Activated CD4-positive, CD25-positive, alpha-beta regulatory T cell treated with anti-CD3 and anti-CD28 coated beads, Interleukin-2, amount 50 U/mL, for 24 hours (primary cell): Measurements from ENCODE around the gene TEX2.
"Not testable (repeated sequence)": the region's sequence is repeated elsewhere in the genome, so short reads cannot be mapped to it uniquely, and the experiment has no call there.

ENCODE experiments used
- ATAC-seq, 2 donors: fragments of 150-1000 bp; cut with Tn5 transposase; one replicate each; pipeline ENCODE4 v1.10.0; 2021; ENCODE audit warnings: mild to moderate bottlenecking in 1 of 2, moderate library complexity in 1 of 2

The TEX2 gene

GRCh38 chr17:64212122-64212521 is 50.9 kb downstream of the TEX2 start:
- no peak for ATAC-seq

DNA sequence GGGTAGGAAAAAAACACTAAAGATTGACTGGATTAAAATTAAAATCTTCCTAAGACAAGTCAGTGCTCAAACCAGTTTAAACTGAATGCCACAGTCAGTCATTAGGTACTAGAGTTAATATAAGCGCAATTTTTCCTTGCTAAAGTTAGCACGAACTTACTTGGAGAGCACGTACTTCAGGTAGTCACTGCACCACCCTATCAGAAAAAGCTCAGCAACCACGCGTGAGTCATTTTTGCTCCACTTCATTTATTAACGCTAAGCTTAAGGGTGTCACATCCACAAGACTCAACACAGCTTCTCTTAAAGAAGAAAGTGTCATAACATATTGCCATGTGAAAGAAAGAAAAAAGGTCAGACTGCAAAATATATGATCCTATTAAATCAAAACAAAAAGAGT is 53.1 kb downstream of the TEX2 start:
- no peak for ATAC-seq

- no peak for ATAC-seq
These were observed 53.6 kb downstream of the TEX2 start for GRCh38 chr17:64209356-64209941.

DNA sequence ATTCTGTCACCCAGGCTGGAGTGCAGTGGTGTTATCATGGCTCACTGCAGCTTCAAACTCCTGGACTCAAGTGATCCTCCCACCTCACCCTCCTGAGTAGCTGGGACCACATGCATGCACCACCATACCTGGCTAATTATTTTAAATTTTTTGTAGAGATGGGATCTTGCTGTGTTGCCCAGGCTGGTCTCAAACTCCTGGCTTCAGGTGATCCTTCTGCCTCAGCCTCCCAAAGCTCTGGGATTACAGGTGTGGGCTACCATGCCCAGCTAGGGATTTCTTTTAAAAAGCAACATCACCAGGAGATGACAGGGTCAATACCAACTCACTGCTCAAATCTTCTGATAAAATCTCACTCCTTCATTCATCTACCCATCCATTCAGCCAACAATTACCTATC is 54.4 kb downstream of the TEX2 start:
- not testable (repeated sequence) for ATAC-seq

DNA sequence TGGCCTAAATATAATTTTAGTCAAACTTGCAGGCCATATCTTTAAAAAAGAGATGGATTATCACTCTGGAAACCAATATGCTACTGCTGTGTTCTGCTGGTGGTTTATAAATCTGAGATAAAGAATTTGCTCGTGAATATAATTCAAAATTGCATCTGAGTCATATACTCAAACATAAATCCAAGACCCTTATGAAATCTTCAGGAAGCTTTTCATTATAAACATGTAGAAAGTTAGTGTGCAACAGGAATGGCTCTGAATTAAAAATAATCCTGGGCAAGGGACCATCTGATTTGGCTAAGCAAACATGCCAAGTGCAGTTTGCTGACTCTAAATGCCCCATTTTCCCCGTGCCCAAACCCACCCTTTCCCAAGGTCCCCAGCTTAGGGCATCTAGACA is 57.3 kb downstream of the TEX2 start:
- no peak for ATAC-seq

DNA sequence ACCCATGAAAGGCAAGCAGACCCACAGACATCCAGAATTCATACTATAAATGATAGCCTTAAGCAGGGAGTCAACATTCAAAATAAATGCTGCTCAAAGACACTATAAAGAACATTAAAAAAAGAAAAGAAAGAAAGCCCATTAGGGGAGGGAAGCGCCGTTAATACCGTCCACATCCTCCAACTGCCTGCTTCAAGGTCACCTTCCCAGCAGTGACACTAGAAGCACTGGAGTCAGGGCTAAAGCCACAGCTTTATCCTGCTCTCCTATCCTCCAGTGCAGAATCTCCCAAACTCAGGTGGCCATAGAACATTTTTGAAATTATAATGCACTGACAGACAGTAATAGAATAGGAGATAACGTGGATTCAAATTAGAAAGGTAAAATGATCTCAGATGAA is 59.4 kb downstream of the TEX2 start:
- no peak for ATAC-seq

GRCh38 chr17:64202683-64203344 is 60.2 kb downstream of the TEX2 start:
- peak in 1 of 2 donors; percentile 20 for ATAC-seq

DNA sequence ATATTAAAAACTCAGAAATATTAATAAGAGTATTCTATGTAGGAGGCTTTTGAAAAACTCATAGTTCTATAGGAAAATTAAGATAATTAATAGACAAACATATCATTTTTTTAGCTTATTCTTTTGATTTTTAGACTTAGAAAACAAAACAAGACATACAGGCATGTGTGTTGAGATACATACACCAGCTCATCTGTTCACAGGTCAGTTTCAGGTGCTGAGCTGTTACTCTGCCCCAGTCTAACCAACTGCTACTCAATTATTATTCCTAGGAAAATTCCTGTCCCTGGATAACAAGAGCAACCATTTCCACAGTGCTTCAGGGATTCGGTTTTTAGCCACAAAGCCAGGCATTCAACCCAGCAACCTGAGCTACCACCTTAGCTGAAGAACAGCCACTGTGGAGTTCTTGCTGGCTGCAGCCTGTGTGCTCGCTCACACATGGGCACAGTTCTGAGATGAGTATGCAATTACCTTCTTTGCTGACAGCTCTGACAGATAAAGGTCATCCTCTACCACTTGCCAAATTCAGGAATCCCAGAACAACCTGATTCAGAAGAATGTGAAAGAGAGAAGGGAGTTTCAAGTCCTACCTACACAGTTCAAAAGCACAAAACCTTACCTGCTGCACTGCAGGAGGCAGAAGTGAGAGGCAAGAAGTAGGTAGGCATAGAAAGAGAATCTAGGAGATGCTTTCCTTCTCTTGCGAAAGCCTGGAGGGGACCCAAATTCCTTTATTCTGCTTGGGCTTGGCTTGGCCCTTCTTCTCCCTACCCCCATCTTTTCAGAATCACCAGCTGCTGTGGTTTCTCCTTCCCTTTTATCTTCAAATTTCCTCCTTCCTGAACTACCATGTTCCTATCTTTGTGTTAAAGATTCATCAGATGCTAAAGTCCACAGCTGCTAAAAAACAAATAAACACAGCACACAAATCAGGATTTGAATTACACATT is 62.7 kb downstream of the TEX2 start:
- ATAC-seq, result peak; percentile 86 to 91

DNA sequence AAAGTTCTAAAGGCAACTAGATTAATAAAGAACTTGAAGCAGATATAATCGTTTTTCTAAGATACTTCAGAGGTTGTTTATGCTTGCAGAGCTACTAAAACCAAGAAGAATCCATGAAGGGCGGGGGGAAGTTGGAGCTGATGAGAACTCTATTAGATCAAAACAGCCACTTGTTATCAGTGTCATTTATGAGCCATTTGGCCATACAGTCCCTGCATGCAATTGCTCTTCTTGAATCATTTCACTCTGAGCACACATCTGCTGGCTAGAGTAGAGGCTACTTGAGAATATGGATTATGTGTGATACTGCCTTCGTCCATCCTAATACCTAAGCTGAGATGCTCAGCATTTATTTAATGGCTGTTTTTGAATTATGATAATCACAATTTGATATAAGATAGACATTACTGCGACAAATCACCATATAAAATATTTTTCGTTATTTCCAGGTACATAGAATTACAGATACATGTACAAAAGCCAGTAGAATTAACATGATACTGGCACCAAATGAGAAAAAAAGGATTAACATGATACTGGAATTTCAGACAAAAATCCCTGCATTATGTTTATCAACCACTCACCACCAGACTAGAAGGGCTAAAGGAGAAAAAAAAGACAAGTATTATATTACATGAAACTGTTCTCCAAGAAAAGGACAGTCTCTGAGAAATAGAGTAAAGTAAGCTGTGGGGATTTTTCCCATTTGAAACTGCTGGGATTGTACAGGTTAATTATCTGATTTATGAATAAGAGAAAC is 64.5 kb downstream of the TEX2 start:
- no peak for ATAC-seq

DNA sequence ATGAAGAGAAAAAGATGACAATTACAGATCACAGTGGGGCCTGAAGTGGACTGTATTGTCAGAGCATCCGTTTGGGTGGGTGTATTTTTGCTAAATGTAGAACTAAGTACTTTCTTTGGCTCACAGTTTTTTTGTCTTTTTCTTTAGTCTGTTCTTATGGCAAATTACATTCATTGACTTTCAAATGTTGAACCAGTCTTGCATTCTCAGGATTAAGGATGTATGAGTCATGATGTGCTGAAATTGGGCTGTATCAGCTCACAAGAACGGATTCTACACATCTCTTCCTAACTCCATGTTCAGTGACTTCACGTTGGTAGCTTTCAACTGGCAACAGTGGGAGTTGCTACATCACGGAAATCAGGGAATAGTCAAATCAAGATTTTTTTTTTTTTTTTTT is 66.5 kb downstream of the TEX2 start:
- no peak for ATAC-seq

DNA sequence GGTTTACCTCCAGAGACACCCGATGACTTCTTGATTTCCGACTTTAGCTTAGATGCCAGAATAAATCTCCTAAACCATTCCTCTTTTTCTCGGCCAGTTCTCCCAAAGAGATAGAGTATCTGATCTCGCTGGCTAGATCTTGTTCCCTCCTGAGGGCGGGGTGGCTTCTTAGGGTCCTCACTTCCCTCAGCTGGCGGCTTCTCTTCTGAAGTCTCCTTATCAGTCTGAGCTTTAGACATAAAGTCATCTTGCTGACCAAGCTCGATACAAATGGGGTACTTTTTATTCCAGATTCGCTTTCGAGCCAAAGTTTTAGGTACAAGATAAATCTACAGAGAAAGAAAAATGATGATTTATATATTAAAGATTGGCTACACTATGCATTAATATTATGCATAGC is 69.5 kb downstream of the TEX2 start:
- no peak for ATAC-seq

DNA sequence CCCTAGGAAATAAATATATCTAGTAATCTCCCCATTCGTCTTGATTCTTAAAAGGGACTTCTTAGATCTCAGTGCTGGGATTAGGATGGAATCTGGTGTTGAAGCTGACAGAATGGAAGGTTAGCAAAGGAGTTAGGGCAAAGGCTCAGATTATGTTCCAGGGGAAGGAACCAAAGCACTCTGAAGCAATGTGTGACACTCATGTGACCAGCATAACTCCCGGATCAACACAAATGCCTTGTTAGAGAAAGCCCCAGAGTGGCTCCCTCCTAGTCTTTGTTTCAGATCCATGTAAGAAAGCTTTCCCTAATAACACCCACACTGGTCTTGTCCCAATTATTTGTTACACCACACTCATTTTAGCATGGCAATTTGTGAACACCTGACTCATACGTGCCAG is 70.5 kb downstream of the TEX2 start:
- ATAC-seq, result no peak

GRCh38 chr17:64190472-64190871 is 72.6 kb downstream of the TEX2 start:
- no peak for ATAC-seq

DNA sequence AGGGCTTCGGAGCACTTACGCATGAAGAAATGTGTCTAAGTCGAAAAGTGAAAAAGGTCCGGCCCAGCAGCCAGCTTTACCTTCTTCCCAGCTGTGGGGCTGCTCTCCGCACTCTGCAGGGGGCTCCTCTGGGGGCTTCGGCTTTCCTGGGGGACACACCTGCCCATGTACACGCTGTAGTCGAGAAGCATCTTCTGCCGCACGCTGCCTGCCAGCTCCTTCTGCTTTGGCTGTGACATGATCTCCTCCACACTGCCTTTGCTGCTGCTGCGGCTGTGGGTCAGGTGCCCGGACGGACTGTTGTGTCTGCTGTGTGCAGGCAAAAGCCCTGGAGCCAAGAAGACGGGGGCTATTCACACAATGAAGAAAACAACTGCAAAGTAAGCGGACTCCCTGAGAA is 75.0 kb downstream of the TEX2 start:
- no peak for ATAC-seq

- no peak for ATAC-seq
These were observed 75.8 kb downstream of the TEX2 start for GRCh38 chr17:64187093-64187895.

GRCh38 chr17:64186171-64187092 is 76.6 kb downstream of the TEX2 start:
- ATAC-seq, result no peak

DNA sequence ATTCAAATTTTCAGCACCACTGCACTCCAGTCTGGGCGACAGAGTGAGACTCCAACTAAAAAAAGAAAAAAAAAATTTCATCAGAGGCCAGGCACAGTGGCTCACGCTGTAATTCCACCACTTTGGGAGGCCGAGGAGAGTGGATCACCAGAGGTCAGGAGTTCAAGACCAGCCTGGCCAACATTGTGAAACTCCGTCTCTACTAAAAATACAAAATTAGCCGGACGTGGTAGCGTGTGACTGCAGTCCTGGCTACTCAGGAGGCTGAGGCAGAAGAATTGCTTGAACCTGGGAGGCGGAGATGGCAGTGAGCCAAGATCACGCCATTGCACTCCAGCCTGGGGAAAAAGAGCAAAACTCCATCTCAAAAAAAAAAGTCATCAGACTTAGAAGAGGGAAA is 77.5 kb downstream of the TEX2 start:
- ATAC-seq, result not testable (repeated sequence)

- no peak for ATAC-seq
These were observed 78.0 kb downstream of the TEX2 start for GRCh38 chr17:64185101-64185500.

GRCh38 chr17:64183815-64184214 is 79.2 kb downstream of the TEX2 start:
- peak; percentile 41 to 53 for ATAC-seq

DNA sequence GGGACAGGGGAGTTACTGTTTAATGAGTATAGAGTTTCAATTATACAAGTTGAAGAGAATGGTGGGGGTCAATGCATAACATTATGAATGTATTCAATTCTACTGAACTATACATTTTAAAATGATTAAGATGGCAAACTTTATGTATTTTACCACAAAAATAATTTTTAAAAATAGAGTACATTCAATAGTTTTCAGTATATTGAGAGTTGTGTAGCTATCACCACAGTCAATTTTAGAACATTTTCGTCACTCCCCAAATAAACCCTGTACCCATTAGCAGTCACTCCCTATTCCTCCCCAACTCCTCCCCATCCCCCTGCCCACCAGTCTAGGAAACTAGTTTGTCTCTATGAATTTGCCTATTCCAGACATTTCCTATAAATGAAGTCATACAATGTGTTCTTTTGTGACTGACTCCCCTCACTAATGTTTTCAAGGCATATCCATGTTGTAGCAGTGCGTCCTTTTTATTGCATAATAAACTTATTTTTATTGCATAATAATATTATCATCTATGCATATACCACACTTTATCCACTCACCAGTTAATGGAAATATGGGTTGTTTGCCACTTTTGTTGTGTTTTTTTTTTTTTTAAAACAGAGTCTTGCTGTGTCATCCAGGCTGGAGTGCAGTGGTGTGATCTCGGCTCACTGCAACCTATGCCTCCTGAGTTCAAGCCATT is 80.6 kb downstream of the TEX2 start:
- ATAC-seq, result no peak
